ENCODE results near the gene DIABLO.
"Not testable (repeated sequence)": the region's sequence is repeated elsewhere in the genome, so short reads cannot be mapped to it uniquely, and the experiment has no call there.

DIABLO gene

GRCh38 chr12:122208073-122208820 is 17.6 kb downstream of the DIABLO start:
- DNase-seq (ENCODE audit: low spot score) = no peak

- no peak for DNase-seq (ENCODE audit: low spot score)
Observed at GRCh38 chr12:122207391-122207790, 18.5 kb downstream of the DIABLO start.

GRCh38 chr12:122206976-122207375 is 18.9 kb downstream of the DIABLO start:
- DNase-seq (ENCODE audit: low spot score) = no peak

- DNase-seq (ENCODE audit: low spot score) = no peak
Observed at GRCh38 chr12:122206111-122206881, 19.6 kb downstream of the DIABLO start.

GRCh38 chr12:122205053-122205925 is 20.6 kb downstream of the DIABLO start:
- no peak for DNase-seq (ENCODE audit: low spot score)

GRCh38 chr12:122204167-122205052 is 21.4 kb downstream of the DIABLO start:
- no peak for DNase-seq (ENCODE audit: low spot score)

GRCh38 chr12:122203301-122204166 is 22.3 kb downstream of the DIABLO start, which contains the start of gene B3GNT4:
Gene B3GNT4 (plus strand): TSS chr12:122203709. CDS start chr12:122204619, 910 bp downstream.
- DNase-seq (ENCODE audit: low spot score) = no peak

GRCh38 chr12:122202811-122203210 is 23.0 kb downstream of the DIABLO start:
- DNase-seq (ENCODE audit: low spot score) = not testable (repeated sequence)

GRCh38 chr12:122202017-122202416 is 23.8 kb downstream of the DIABLO start:
- DNase-seq (ENCODE audit: low spot score) = no peak

- DNase-seq (ENCODE audit: low spot score) = no peak
Observed at GRCh38 chr12:122201381-122201780, 24.5 kb downstream of the DIABLO start.

GRCh38 chr12:122200541-122201175 is 25.2 kb downstream of the DIABLO start:
- no peak for DNase-seq (ENCODE audit: low spot score)

GRCh38 chr12:122199484-122200355 is 26.1 kb downstream of the DIABLO start:
- no peak for DNase-seq (ENCODE audit: low spot score)

- DNase-seq (ENCODE audit: low spot score) = no peak
Observed at GRCh38 chr12:122197612-122197966, 28.3 kb downstream of the DIABLO start.

GRCh38 chr12:122195405-122195804 is 30.4 kb downstream of the DIABLO start:
- DNase-seq (ENCODE audit: low spot score) = no peak

GRCh38 chr12:122194804-122195203 is 31.0 kb downstream of the DIABLO start:
- no peak for DNase-seq (ENCODE audit: low spot score)

GRCh38 chr12:122192441-122192840 is 33.4 kb downstream of the DIABLO start:
- no peak for DNase-seq (ENCODE audit: low spot score)

- DNase-seq (ENCODE audit: low spot score) = no peak
Observed at GRCh38 chr12:122190842-122191668, 34.8 kb downstream of the DIABLO start.
